Lung (tissue), 12 donors: ENCODE measurements around the gene OR51G1. TPM values are rescaled to one million over a fixed set of nuclear protein-coding genes. Genes with fewer than 3 reads are reported as not detected.

ENCODE experiments used
- ATAC-seq: fragments of 200-7000 bp; cut with Tn5 transposase; one replicate; pipeline ENCODE4 v1.9.1; 2020; ENCODE audit warnings: moderate number of reproducible peaks; ENCODE audit not compliant: insufficient read depth, low FRiP score
- DNase-seq, 3 donors: peaks; one replicate each; pipeline ENCODE4 v3.0.0-alpha.2; 2013 to 2017
- H3K27ac ChIP-seq, 2 donors: one replicate each; pipeline ENCODE4 v1.5.1; 2013; ENCODE audit warnings: mild to moderate bottlenecking in 2 of 2, moderate library complexity in 2 of 2, control low read depth in 1 of 2, inconsistent platforms in 1 of 2, low read depth in 1 of 2, low read length in 1 of 2
- H3K27me3 ChIP-seq, 3 donors: one replicate each; pipeline ENCODE4 v1.5.1; 2013; ENCODE audit warnings: low read length in 2 of 3; ENCODE audit not compliant: control insufficient read depth in 3 of 3, insufficient read depth in 3 of 3
- H3K36me3 ChIP-seq, 4 donors: one replicate each; pipeline ENCODE4 v1.5.1; 2013; ENCODE audit warnings: low read length in 4 of 4, mild to moderate bottlenecking in 1 of 4, moderate library complexity in 1 of 4; ENCODE audit not compliant: control insufficient read depth in 4 of 4, insufficient read depth in 4 of 4
- H3K4me1 ChIP-seq, 5 donors: one replicate each; pipeline ENCODE4 v1.5.1; 2013; ENCODE audit warnings: low read length in 5 of 5, mild to moderate bottlenecking in 2 of 5, moderate library complexity in 1 of 5; ENCODE audit not compliant: control insufficient read depth in 5 of 5, insufficient read depth in 5 of 5
- H3K4me3 ChIP-seq: one replicate; pipeline ENCODE4 v1.5.1; 2013; ENCODE audit warnings: mild to moderate bottlenecking, control low read depth, moderate library complexity
- H3K9ac ChIP-seq, 2 donors: one replicate each; pipeline ENCODE4 v1.5.1; 2013; ENCODE audit warnings: low read length in 2 of 2, control low read depth in 1 of 2; ENCODE audit not compliant: insufficient read depth in 1 of 2
- H3K9me3 ChIP-seq, 4 donors: one replicate each; pipeline ENCODE4 v1.5.1; 2013; ENCODE audit warnings: low read length in 3 of 4, mild to moderate bottlenecking in 1 of 4, moderate library complexity in 1 of 4; ENCODE audit not compliant: control insufficient read depth in 4 of 4, insufficient read depth in 3 of 4
- CTCF ChIP-seq: IDR thresholded peaks from 2 replicates; pipeline ENCODE4 v1.5.1; 2012; ENCODE audit warnings: mild to moderate bottlenecking; ENCODE audit errors: control extremely low read depth, extremely low read depth
- WGBS, 2 donors: extraction: QIAGEN DNeasy Blood & Tissue Kit; methylation state at CpG; one replicate each; pipeline ENCODE4 v1.1.7; 2013; 5-methylcytosine and 5-hydroxymethylcytosine counted together
- polyA plus RNA-seq, 2 donors: library from polyadenylated mRNA; stranded (reverse); fragments of 200-250 nt; gene quantifications; one replicate each; pipeline ENCODE4 v1.2.1, GENCODE V29; 2013
- total RNA-seq, 2 donors: library from RNA; depleted of rRNA in 1 of 2; stranded (reverse); fragments of >200 nt in 1 of 2; gene quantifications; one replicate each; pipeline ENCODE4 v1.2.1, GENCODE V29; 2014 to 2021
- donor health status: control.
- donor health status: control.
- donor health status: Bipolar disorder and iron deficiency.
- donor health status: healthy.
- donor health status: DM: yes; HTN: yes; CAD: no.

The OR51G1 gene
- total and polyA plus RNA-seq, 4 donors: not detected

DNA sequence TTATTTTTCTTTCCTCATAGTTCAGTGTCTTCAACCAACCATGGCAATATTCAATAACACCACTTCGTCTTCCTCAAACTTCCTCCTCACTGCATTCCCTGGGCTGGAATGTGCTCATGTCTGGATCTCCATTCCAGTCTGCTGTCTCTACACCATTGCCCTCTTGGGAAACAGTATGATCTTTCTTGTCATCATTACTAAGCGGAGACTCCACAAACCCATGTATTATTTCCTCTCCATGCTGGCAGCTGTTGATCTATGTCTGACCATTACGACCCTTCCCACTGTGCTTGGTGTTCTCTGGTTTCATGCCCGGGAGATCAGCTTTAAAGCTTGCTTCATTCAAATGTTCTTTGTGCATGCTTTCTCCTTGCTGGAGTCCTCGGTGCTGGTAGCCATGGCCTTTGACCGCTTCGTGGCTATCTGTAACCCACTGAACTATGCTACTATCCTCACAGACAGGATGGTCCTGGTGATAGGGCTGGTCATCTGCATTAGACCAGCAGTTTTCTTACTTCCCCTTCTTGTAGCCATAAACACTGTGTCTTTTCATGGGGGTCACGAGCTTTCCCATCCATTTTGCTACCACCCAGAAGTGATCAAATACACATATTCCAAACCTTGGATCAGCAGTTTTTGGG is 42.2 kb downstream of the OR51G1 start, which contains the start of gene OR51T1:
Gene OR51T1, plus strand, starts transcription at position 41 of the 641 bp plus-strand sequence. Its CDS starts 0 bp downstream, at position 41.
- WGBS, 2 donors: 82 to 90% methylated on average over 8 of the region's 8 CpGs
- no peak for DNase-seq

GRCh38 chr11:4881188-4881587 is 43.0 kb downstream of the OR51G1 start:
- H3K9me3 ChIP-seq: peaks cover 0 to 4% (median 0%) of the 10 kb centered on the region in 4 donors
- ATAC-seq: no peak
- TF ChIP-seq CTCF: no peak
- 81 to 90% methylated on average over 4 of the region's 4 CpGs for WGBS, 2 donors
- H3K4me1 ChIP-seq: no peaks in the 10 kb centered on the region
- H3K36me3 ChIP-seq: no peaks in the 10 kb centered on the region
- DNase-seq: no peak
- H3K9ac ChIP-seq: no peak overlapping the region
- no peak overlapping the region for H3K4me3 ChIP-seq
- no peak overlapping the region for H3K27ac ChIP-seq
- H3K27me3 ChIP-seq: no peaks in the 10 kb centered on the region

More for the DNA sequence above, 42.2 kb downstream of the OR51G1 start, which contains the start of gene OR51T1:
- Histone ChIP-seq H3K9ac (no peak within 1 kb of the TSS), H3K27ac (no peak within 1 kb of the TSS), H3K9me3 (peaks cover 0 to 2% (median 0%) of the 10 kb centered on the region in 4 donors), H3K27me3 (no peaks in the 10 kb centered on the region), H3K4me3 (no peak within 1 kb of the TSS), H3K36me3 (no peaks in the 10 kb centered on the region), H3K4me1 (no peaks in the 10 kb centered on the region)
- ATAC-seq: no peak
- no peak for TF ChIP-seq CTCF

Other genes starting within 250 kb of the OR51G1 start
- not detected for gene OR51E2, start 226.5 kb downstream of the OR51G1 start, total RNA-seq
- not detected for gene OR51E2, start 226.5 kb downstream of the OR51G1 start, polyA plus RNA-seq
- not detected for gene MMP26, start 219.6 kb downstream of the OR51G1 start, total RNA-seq
- not detected for gene MMP26, start 219.6 kb downstream of the OR51G1 start, polyA plus RNA-seq
- not detected for gene OR51F1, start 154.4 kb downstream of the OR51G1 start, total RNA-seq
- not detected for gene OR51F1, start 154.4 kb downstream of the OR51G1 start, polyA plus RNA-seq
- gene OR52R1, start 120.0 kb downstream of the OR51G1 start, total RNA-seq: not detected
- gene OR52R1, start 120.0 kb downstream of the OR51G1 start, polyA plus RNA-seq: not detected
- gene OR51F2, start 103.0 kb downstream of the OR51G1 start, total RNA-seq: not detected
- not detected for gene OR51F2, start 103.0 kb downstream of the OR51G1 start, polyA plus RNA-seq
- not detected for gene OR51S1, start 75.1 kb downstream of the OR51G1 start, total RNA-seq
- gene OR51S1, start 75.1 kb downstream of the OR51G1 start, polyA plus RNA-seq: not detected
- gene OR51T1, start 42.4 kb downstream of the OR51G1 start, total RNA-seq: not detected
- gene OR51T1, start 42.4 kb downstream of the OR51G1 start, polyA plus RNA-seq: not detected
- not detected for gene OR51A7, start 20.6 kb downstream of the OR51G1 start, total RNA-seq
- not detected for gene OR51A7, start 20.6 kb downstream of the OR51G1 start, polyA plus RNA-seq
- gene OR51G2, start 5.0 kb downstream of the OR51G1 start, total RNA-seq: not detected
- not detected for gene OR51G2, start 5.0 kb downstream of the OR51G1 start, polyA plus RNA-seq
- not detected for gene OR51A4, start 23.3 kb upstream of the OR51G1 start, total RNA-seq
- gene OR51A4, start 23.3 kb upstream of the OR51G1 start, polyA plus RNA-seq: not detected
- gene OR51A2, start 31.4 kb upstream of the OR51G1 start, total RNA-seq: not detected
- gene OR51A2, start 31.4 kb upstream of the OR51G1 start, polyA plus RNA-seq: not detected
- gene OR51L1, start 70.5 kb upstream of the OR51G1 start, total RNA-seq: not detected
- not detected for gene OR51L1, start 70.5 kb upstream of the OR51G1 start, polyA plus RNA-seq
- not detected for gene OR52J3, start 122.2 kb upstream of the OR51G1 start, total RNA-seq
- not detected for gene OR52J3, start 122.2 kb upstream of the OR51G1 start, polyA plus RNA-seq
- gene OR52E2, start 135.3 kb upstream of the OR51G1 start, total RNA-seq: not detected
- gene OR52E2, start 135.3 kb upstream of the OR51G1 start, polyA plus RNA-seq: not detected
- not detected for gene OR52E1, start 145.2 kb upstream of the OR51G1 start, total RNA-seq
- not detected for gene OR52E1, start 145.2 kb upstream of the OR51G1 start, polyA plus RNA-seq
- not detected for gene OR52A5, start 214.0 kb upstream of the OR51G1 start, total RNA-seq
- not detected for gene OR52A5, start 214.0 kb upstream of the OR51G1 start, polyA plus RNA-seq
- not detected for gene OR52A1, start 230.4 kb upstream of the OR51G1 start, total RNA-seq
- not detected for gene OR52A1, start 230.4 kb upstream of the OR51G1 start, polyA plus RNA-seq